Sciatic nerve (tissue), 2 donors: Measurements from ENCODE around the gene NAA38. TPM values are rescaled to one million over a fixed set of nuclear protein-coding genes. Genes with fewer than 3 reads are reported as not detected.
"Not testable (repeated sequence)": the region's sequence is repeated elsewhere in the genome, so short reads cannot be mapped to it uniquely, and the experiment has no call there.

ENCODE experiments used
- ATAC-seq: fragments of 200-7000 bp; cut with Tn5 transposase; one replicate; pipeline ENCODE4 v1.9.1; 2020; ENCODE audit warnings: mild to moderate bottlenecking, moderate library complexity
- DNase-seq: peaks from one replicate; pipeline ENCODE4 v3.0.0-alpha.2; 2020; ENCODE audit warnings: low spot score
- intact Hi-C: fragments of 100-400 bp; cut with DNase I; formaldehyde crosslinking; loops from one replicate; pipeline ENCODE4 v1.14.2; 2022
- total RNA-seq: library from RNA; stranded (reverse); fragmentation: NEBNext Ultra II Directional; extraction: Animal tissue kit (Norgen Biotek cat#: 25700); gene quantifications from one replicate; pipeline ENCODE4 v1.2.1, GENCODE V29; 2021
- donor health status: DM: no; HTN: no; CAD: no.
- donor health status: DM: no; HTN: no; CAD: no.

The NAA38 gene
- total RNA-seq, 1 donor from 2014 or later = 53.5 TPM

DNA sequence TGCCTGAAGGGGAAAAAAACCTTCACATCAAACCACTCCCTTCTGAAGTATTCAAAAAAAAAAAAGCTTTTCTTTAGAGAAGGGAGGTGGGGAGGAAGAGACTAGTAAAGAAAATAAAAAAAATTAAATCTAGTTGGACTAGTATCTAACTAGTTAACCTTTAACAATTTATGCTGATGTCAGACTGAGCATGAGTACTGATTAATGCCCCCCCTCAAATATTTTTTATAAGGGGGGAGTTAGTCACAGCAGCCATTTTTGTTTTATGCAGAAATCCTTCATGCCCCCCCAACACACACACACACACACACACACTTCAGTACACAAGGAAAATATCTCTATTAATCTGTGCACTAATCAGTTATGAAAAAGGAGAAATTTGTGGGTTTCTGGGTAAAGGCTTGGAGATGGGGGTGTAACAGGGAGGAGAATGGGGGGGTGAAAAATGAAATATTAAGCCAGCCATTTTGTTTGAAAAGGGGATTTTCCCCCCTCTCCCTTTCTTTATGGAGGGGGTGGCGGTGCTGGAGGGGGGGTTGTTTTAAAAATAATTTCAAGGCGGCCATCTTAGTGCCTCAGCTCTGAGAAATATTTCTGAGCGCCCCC is 26.5 kb upstream of the NAA38 start:
- intact Hi-C loops = no loop called here
- no peak for DNase-seq
- ATAC-seq = no peak

GRCh38 chr17:7882629-7883028 is 25.3 kb upstream of the NAA38 start:
- DNase-seq (no peak), ATAC-seq (no peak)
- intact Hi-C loops = no loop called here

GRCh38 chr17:7882068-7882467 is 24.7 kb upstream of the NAA38 start:
- intact Hi-C loops = no loop called here
- no peak for ATAC-seq
- DNase-seq = no peak

- intact Hi-C loops = no loop called here
These were observed 24.1 kb upstream of the NAA38 start for GRCh38 chr17:7881276-7882054.

GRCh38 chr17:7880076-7880868 is 22.9 kb upstream of the NAA38 start:
- ATAC-seq (no peak), DNase-seq (no peak)
- intact Hi-C loops = no loop called here

More at GRCh38 chr17:7881276-7882054, 24.1 kb upstream of the NAA38 start:
- ATAC-seq (no peak), DNase-seq (no peak)

GRCh38 chr17:7878234-7878633 is 20.9 kb upstream of the NAA38 start:
- no peak for DNase-seq
- intact Hi-C loops = no loop called here
- ATAC-seq = no peak

DNA sequence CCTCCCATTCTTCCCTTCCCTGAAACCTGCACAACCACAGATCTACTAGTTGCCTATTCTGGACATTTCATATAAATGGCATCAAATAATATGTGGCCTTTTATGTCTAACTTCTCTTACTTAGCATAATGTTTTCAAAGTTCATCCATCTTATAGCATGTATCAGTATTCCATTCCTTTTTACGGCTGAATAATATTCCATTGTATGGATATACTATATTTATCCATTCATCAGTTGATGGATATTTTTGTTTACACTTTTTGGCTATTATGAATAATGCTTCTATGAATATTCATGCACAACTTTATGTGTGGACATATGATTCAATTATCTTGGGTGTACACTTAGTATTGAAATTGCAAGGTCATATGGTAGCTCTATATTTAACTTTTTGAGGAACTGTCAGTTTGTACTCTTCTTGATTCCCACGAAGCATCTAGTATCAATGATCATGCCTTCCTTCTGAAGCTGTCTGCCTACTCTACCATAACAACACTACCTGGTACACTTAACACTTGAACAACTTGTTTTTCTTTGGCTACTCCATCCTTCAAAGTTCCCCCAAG is 18.5 kb upstream of the NAA38 start:
- ATAC-seq (no peak), DNase-seq (no peak)
- intact Hi-C loops = no loop called here

DNA sequence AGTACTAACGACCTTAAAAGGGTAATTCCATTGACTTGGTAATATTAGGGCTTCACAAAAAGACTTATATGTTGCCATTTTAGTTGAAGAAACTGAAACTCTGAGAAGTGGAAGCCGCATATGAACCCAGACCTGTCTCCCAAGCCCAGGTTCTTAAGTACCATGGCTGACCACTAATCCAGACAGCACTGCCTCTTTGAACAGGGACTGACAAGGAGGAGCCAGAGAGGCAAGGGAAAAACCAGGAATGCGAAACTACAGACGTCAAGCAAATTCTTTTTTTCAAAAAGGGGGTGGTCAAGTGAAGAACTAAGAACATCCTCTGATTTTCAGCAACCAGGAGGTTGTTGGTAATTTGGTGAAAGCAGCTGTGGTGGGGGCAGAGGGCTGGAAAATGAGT is 15.7 kb upstream of the NAA38 start:
- intact Hi-C loops = no loop called here
- ATAC-seq (no peak), DNase-seq (no peak)

DNA sequence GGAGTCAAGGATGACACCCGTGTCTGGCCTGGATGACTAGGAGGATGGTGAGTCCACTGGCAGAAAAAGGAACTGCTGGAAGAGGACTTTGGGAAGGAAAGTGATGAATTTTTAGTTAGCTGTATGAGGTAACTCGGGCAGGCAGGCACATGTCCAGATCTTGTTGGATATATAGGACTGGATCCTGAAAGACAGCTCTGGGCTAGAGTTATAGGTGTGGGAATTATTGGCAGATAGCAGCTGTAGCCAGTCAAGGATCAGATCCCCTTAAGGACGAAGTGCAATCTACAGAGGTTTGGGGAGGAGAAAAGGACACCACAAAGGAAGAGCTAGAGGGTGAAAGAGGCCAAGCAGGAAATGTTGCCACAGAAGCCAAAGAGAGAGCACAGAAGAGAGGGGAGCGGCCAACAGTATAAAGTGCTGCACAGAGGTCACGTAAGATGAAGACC is 10.5 kb upstream of the NAA38 start:
- intact Hi-C loops = loop anchor here (10.0 kb wide), 1 partner anchor 117 kb away; no protein-coding TSS in a partner anchor
- no peak for ATAC-seq

DNA sequence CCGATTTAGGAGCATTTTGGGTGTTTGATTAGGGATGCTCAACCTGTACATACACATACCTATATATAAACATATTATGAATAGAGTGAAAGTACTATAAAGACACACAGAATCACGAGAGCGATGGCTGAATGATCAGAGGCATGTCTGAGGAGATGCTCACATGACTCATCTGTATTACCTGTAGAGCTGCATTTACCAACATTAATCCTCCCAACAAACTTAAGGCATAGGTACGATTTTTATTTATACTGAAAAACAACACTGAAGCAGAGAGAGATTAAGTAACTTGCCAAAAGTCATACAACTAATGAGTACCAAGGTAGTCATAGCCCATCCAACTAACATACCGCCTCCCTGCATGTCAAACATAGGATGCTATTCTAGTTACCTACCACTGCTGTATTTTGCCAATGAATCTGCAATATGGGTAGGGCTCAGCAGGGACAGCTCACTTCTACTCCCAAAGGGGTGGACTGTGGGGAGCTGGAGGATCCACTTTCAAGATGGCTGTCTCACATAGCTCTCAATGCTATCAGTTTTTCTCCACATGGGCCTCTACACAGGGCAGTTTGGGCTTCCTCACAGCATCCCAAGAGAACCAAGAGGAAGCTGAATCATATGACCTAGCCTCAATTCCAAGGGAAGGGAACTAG is 7.8 kb upstream of the NAA38 start:
- DNase-seq (no peak), ATAC-seq (no peak)
- intact Hi-C loops = loop anchor here (10.0 kb wide), 1 partner anchor 120 kb away; no protein-coding TSS in a partner anchor

More for the DNA sequence above, 10.5 kb upstream of the NAA38 start:
- no peak for DNase-seq

DNA sequence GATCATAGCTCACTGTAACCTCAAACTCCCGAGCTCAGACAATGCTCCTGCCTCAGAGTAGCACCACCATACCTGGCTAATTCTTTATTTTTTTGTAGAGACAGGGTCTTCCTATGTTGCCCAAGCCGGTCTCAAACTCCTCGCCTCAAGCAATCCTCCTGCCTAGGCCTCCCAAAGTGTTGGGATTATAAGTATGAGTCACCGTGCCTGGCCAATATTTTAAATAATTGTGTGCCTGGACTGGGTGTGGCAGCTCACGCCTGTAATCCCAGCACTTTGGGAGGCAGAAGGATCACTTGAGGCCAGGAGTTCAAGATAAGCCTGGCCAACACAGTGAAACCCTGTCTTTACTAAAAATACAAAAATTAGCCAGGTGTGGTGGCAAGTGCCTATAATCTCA is 7.0 kb upstream of the NAA38 start:
- ATAC-seq, DNase-seq: not testable (repeated sequence)
- intact Hi-C loops = loop anchor here (10.0 kb wide), 1 partner anchor 120 kb away; no protein-coding TSS in a partner anchor

DNA sequence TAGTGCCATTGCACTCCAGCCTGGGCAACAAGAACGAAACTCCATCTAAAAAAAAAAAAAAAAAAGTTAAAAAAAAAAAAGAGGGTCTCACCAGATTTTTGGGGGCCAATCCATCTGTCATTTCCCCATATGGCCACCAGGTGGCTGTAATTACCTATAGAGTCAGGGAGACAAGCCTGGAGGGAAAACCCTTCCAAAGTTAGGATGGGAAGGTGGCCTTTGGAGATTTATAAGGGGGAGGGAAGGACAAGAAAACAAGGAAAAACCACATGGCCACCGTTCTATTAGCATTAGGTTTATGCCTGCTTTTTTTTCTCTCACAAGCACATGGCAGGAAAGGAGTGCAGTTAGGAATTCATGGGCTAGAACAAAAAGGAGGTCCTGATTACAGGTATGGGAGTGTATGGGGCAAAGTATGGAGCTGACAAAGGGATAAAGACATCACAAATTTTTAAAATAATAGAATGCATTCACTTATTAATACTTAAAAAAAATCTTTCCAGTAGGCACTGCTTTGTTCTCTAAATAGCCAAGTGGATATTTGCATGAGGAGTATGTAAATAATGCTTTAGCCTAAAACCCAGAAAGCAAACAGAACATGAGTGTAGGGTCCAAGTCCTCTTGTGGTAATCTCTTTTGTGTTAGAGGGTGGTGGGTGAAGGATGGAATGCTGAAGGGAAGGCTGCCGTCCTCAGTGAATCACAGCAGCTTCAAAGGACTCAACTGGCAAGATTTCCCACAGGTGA is 5.5 kb upstream of the NAA38 start:
- intact Hi-C loops = loop anchor here (10.0 kb wide), 1 partner anchor 122 kb away; no protein-coding TSS in a partner anchor
- peak; percentile 75 for DNase-seq
- no peak for ATAC-seq

GRCh38 chr17:7859028-7859427 is 1.7 kb upstream of the NAA38 start:
- ATAC-seq (no peak), DNase-seq (no peak)
- intact Hi-C loops = loop anchor here (10.0 kb wide), 1 partner anchor 844 kb away; the partner anchor contains the start of gene RNASEK

DNA sequence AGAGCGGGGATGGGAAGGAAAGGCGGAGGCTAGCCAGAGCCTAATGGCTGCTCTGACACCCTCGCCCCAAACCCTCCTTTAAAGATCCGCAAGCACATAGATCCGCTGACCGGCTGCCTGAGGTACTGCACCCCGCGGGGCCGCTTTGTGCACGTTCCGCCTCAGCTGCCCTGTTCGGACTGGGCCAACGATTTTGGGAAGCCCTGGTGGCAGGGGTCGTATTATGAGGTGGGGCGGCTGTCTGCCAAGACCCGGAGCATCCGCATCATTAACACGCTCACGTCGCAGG is 1.1 kb upstream of the NAA38 start:
- intact Hi-C loops = loop anchor here (10.0 kb wide), 1 partner anchor 844 kb away; the partner anchor contains the start of gene RNASEK
- ATAC-seq = no peak

GRCh38 chr17:7857713-7858521 is 558 bp upstream of the NAA38 start, which contains the start of gene CYB5D1:
Gene CYB5D1, plus strand, starts transcription at chr17:7858003. Its CDS starts 132 bp downstream, at chr17:7858135.
- DNase-seq = peak; percentile 94
- intact Hi-C loops = loop anchor here (10.0 kb wide), 1 partner anchor 843 kb away; the partner anchor contains the start of gene RNASEK
- peak; percentile 81 for ATAC-seq

More for the DNA sequence above, 1.1 kb upstream of the NAA38 start:
- peak; percentile 72 for DNase-seq

DNA sequence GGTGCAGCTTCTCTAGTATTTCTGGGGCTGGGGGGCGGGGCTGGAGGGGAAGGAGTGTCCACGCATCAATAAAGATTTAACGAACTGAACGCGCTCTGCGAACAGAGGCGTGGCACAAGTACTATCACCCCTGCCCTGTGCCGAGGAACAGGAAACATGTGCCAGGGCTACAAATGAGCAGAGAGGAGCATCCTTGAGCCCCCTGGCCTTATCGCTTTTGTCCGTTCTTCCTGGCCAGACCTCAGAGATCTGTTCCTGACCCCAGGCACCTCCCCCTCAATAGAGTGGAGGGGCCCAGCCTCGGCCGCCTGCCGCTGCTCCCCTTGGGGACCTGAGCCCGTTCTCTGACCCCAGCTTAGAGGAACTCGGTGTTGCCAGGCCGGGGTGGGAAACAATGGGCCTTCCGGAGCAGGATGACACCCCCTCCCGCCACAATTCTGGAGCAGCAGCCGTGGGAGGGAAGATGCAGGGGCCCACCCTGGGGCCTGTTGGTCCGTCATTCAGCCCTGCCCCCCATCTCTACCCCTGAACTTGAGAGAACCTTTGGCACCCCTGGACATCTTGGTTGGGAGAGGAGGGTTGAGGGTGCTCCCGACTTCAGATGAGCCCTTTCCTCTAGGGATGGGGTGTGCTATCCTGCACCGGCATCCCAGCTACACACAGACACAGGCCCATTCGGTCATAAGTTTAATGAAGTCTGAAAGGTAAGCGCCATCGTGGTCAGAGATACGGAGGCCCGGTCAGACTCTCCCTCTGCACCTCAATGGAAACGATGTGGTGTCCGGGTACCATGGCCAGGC is 1.1 kb downstream of the NAA38 start:
- ATAC-seq (peak; percentile 4), DNase-seq (peak; percentile 78)
- intact Hi-C loops = loop anchor here (10.0 kb wide), 1 partner anchor 841 kb away; the partner anchor contains the start of gene RNASEK
